PC-9 (cell line): Measurements from ENCODE around the gene SMTNL1.

Experiments
- CTCF ChIP-seq: fragments of 200-600 bp; sonication (generic); conservative IDR thresholded peaks from 2 replicates; pipeline ENCODE4 v1.6.1; 2017; ENCODE audit warnings: mixed run types, antibody characterized with exemption, mild to moderate bottlenecking, moderate library complexity
- EZH2 ChIP-seq: fragments of 200-600 bp; sonication (generic); IDR thresholded peaks from 2 replicates; pipeline ENCODE4 v1.8.0; 2017; ENCODE audit warnings: antibody characterized with exemption, low read depth

DNA sequence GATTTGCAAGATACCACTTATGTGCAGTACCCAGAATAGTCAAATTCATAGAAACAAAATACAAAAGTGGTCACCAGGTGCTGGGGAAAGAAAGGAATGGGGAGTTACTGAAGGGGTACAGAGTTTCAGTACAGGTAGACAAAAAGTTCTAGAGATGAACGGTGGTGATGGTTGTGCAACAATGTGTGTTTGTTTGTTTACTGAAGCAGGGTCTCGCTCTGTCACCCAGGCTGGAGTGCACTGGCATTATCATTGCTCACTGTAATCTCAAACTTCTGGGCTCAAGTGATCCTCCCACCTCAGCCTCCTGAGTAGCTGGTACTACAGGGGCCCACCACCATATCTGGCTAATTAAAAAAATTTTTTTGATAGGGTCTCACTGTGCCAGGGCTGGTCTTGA is 18.0 kb downstream of the SMTNL1 start:
- no peak for TF ChIP-seq CTCF
- TF ChIP-seq EZH2: no peak
